HG03135 (cell line): ENCODE data around the gene RTL9.
"Not testable (repeated sequence)": the region's sequence is repeated elsewhere in the genome, so short reads cannot be mapped to it uniquely, and the experiment has no call there.

Source experiments
- ATAC-seq: cut with Tn5 transposase; IDR thresholded peaks from one replicate; pipeline ENCODE4 v1.9.1; 2021; ENCODE audit warnings: mild to moderate bottlenecking, moderate library complexity; ENCODE audit not compliant: unreplicated experiment

The RTL9 gene

GRCh38 chrX:110403441-110404238 is 45.0 kb downstream of the RTL9 start:
- no peak for ATAC-seq

- no peak for ATAC-seq
These were observed 45.7 kb downstream of the RTL9 start for GRCh38 chrX:110404376-110404775.

GRCh38 chrX:110406250-110406649 is 47.6 kb downstream of the RTL9 start:
- not testable (repeated sequence) for ATAC-seq

- no peak for ATAC-seq
These were observed 48.2 kb downstream of the RTL9 start for GRCh38 chrX:110406822-110407221.

- ATAC-seq: no peak
These were observed 49.4 kb downstream of the RTL9 start for GRCh38 chrX:110407910-110408545.
